Endothelial cell (in vitro differentiated cells): ENCODE measurements around the gene PTPRN2. TPM values are rescaled to one million over a fixed set of nuclear protein-coding genes. Genes with fewer than 3 reads are reported as not detected.

Experiments
- DNase-seq: peaks from one replicate; pipeline ENCODE4 v3.0.0; 2021; ENCODE audit warnings: low spot score
- H3K27ac Mint-ChIP-seq: one replicate; pipeline ENCODE4 v1.8.0; 2021; ENCODE audit warnings: mixed read lengths, inconsistent platforms; ENCODE audit not compliant: unreplicated experiment
- H3K27me3 Mint-ChIP-seq: one replicate; pipeline ENCODE4 v1.8.0; 2021; ENCODE audit warnings: mild to moderate bottlenecking, moderate library complexity, mixed read lengths, inconsistent platforms; ENCODE audit not compliant: unreplicated experiment
- H3K36me3 Mint-ChIP-seq: one replicate; pipeline ENCODE4 v1.8.0; 2021; ENCODE audit warnings: mild to moderate bottlenecking, low read depth, mixed read lengths, inconsistent platforms; ENCODE audit not compliant: unreplicated experiment
- H3K4me1 Mint-ChIP-seq: one replicate; pipeline ENCODE4 v1.8.0; 2021; ENCODE audit warnings: mild to moderate bottlenecking, mixed read lengths, inconsistent platforms; ENCODE audit not compliant: unreplicated experiment
- H3K4me3 Mint-ChIP-seq: one replicate; pipeline ENCODE4 v1.8.0; 2021; ENCODE audit warnings: mild to moderate bottlenecking, mixed read lengths, inconsistent platforms; ENCODE audit not compliant: unreplicated experiment
- H3K9me3 Mint-ChIP-seq: one replicate; pipeline ENCODE4 v1.8.0; 2021; ENCODE audit warnings: mixed read lengths, inconsistent platforms; ENCODE audit not compliant: unreplicated experiment
- CTCF ChIP-seq: fragments of 200-600 bp; sonication (generic); IDR thresholded peaks from one replicate; pipeline ENCODE4 v1.5.0; 2021; ENCODE audit warnings: antibody characterized with exemption; ENCODE audit not compliant: unreplicated experiment
- total RNA-seq: library from RNA; stranded (reverse); fragmentation: NEBNext Ultra II Directional; extraction: Animal tissue kit (Norgen Biotek cat#: 25700); gene quantifications from one replicate; pipeline ENCODE4 v1.2.1, GENCODE V29; 2021; ENCODE audit not compliant: unreplicated experiment

Gene PTPRN2
- total RNA-seq, 1 donor from 2014 or later = 0.18 TPM

GRCh38 chr7:157715071-157715937 lies 872.3 kb downstream of the PTPRN2 start:
- Mint-ChIP-seq H3K9me3 (peaks cover 31% of the 10 kb centered on the region), H3K4me1 (no peaks in the 10 kb centered on the region), H3K27me3 (peaks cover 13% of the 10 kb centered on the region), H3K36me3 (peaks cover 21% of the 10 kb centered on the region), H3K27ac (no peak overlapping the region), H3K4me3 (no peak overlapping the region)
- no peak for TF ChIP-seq CTCF
- DNase-seq = no peak

GRCh38 chr7:157714166-157715070 lies 873.2 kb downstream of the PTPRN2 start:
- Mint-ChIP-seq H3K27me3 (peaks cover 12% of the 10 kb centered on the region), H3K36me3 (peaks cover 18% of the 10 kb centered on the region), H3K4me1 (no peaks in the 10 kb centered on the region), H3K27ac (no peak overlapping the region), H3K4me3 (no peak overlapping the region), H3K9me3 (peaks cover 29% of the 10 kb centered on the region)
- no peak for DNase-seq
- no peak for TF ChIP-seq CTCF

GRCh38 chr7:157713591-157713990 lies 874.0 kb downstream of the PTPRN2 start:
- DNase-seq = no peak
- Mint-ChIP-seq H3K4me1 (no peaks in the 10 kb centered on the region), H3K4me3 (no peak overlapping the region), H3K9me3 (peaks cover 38% of the 10 kb centered on the region), H3K27ac (no peak overlapping the region), H3K27me3 (peaks cover 9% of the 10 kb centered on the region), H3K36me3 (peaks cover 24% of the 10 kb centered on the region)
- TF ChIP-seq CTCF = no peak

GRCh38 chr7:157712666-157713235 lies 874.9 kb downstream of the PTPRN2 start:
- H3K9me3 Mint-ChIP-seq = peaks cover 37% of the 10 kb centered on the region
- H3K4me3 Mint-ChIP-seq = no peak overlapping the region
- peaks cover 10% of the 10 kb centered on the region for H3K27me3 Mint-ChIP-seq
- no peak for DNase-seq
- peaks cover 21% of the 10 kb centered on the region for H3K36me3 Mint-ChIP-seq
- H3K4me1 Mint-ChIP-seq = no peaks in the 10 kb centered on the region
- TF ChIP-seq CTCF = no peak
- H3K27ac Mint-ChIP-seq = no peak overlapping the region
